IMR-90 (cell line): ENCODE results near the gene RBFOX2. TPM values are rescaled to one million over a fixed set of nuclear protein-coding genes. Genes with fewer than 3 reads are reported as not detected.
A peak's percentile ranks its signal among the peaks of the same experiment; 100 is the strongest.

Experiments used
- ATAC-seq: fragments of 200-7000 bp; cut with Tn5 transposase; 2 replicates; pipeline ENCODE4 v1.9.1; 2020; ENCODE audit warnings: low read depth, mild to moderate bottlenecking, moderate library complexity
- BruUV-seq: library from RNA; stranded (reverse); fragments of 400-500 nt; replicated peaks from 2 replicates; lab custom pipeline; 2021; lab: Mats Ljungman, UMichigan
- CTCF ChIA-PET: fragments of 300-600 bp; formaldehyde crosslinking; extraction: SDS; loops from one replicate; lab custom pipeline; 2021; ENCODE audit warnings: antibody characterized with exemption; lab: Yijun Ruan, JAX
- POLR2A ChIA-PET: fragments of 300-600 bp; sonication (Branson Sonifier 250); formaldehyde crosslinking; loops from one replicate; lab custom pipeline; 2022; ENCODE audit warnings: antibody characterized with exemption; ENCODE audit not compliant: unreplicated experiment; lab: Charles Lee
- DNase-seq: peaks from one replicate; pipeline ENCODE4 v3.0.0; 2013
- H2AFZ ChIP-seq: replicated peaks from 2 replicates; pipeline ENCODE3; 2013; ENCODE audit warnings: low read length, mild to moderate bottlenecking; ENCODE audit not compliant: poor library complexity
- H2AK5ac ChIP-seq: 2 replicates; pipeline ENCODE4 v1.6.1; 2013; ENCODE audit warnings: low read depth, low read length, inconsistent platforms
- H2AK9ac ChIP-seq: replicated peaks from 2 replicates; pipeline ENCODE3; 2013; ENCODE audit warnings: mild to moderate bottlenecking, low read depth, low read length, moderate library complexity; ENCODE audit not compliant: poor library complexity
- H2BK120ac ChIP-seq: 2 replicates; pipeline ENCODE4 v1.6.1; 2013; ENCODE audit warnings: low read depth, low read length, inconsistent platforms
- H2BK15ac ChIP-seq: 3 replicates; pipeline ENCODE4 v1.6.1; 2013; ENCODE audit warnings: low read depth, low read length, inconsistent platforms
- H2BK20ac ChIP-seq: 2 replicates; pipeline ENCODE4 v1.6.1; 2013; ENCODE audit warnings: low read depth, mild to moderate bottlenecking, inconsistent platforms, low read length, moderate library complexity
- H2BK5ac ChIP-seq: 2 replicates; pipeline ENCODE4 v1.6.1; 2013; ENCODE audit warnings: mild to moderate bottlenecking, low read depth, low read length, inconsistent platforms; ENCODE audit not compliant: poor library complexity, severe bottlenecking
- H3K14ac ChIP-seq: replicated peaks from 2 replicates; pipeline ENCODE4 v1.6.1; 2013; ENCODE audit warnings: low read depth, low read length, inconsistent platforms
- H3K18ac ChIP-seq: 2 replicates; pipeline ENCODE4 v1.6.1; 2013; ENCODE audit warnings: low read depth, low read length, control low read depth
- H3K23ac ChIP-seq: 2 replicates; pipeline ENCODE4 v1.6.1; 2013; ENCODE audit warnings: low read depth, low read length, inconsistent platforms
- H3K27ac ChIP-seq: 2 replicates; pipeline ENCODE4 v1.5.1; 2013; ENCODE audit warnings: mild to moderate bottlenecking, control low read depth, low read length; ENCODE audit not compliant: insufficient read depth
- H3K27me3 ChIP-seq: 2 replicates; pipeline ENCODE4 v1.6.1; 2013; ENCODE audit warnings: low read length; ENCODE audit not compliant: control insufficient read depth, insufficient read depth
- H3K36me3 ChIP-seq: 2 replicates; pipeline ENCODE4 v1.6.1; 2013; ENCODE audit warnings: low read length, mixed read lengths; ENCODE audit not compliant: control insufficient read depth, insufficient read depth
- H3K4ac ChIP-seq: 2 replicates; pipeline ENCODE4 v1.6.1; 2013; ENCODE audit warnings: low read depth, low read length, inconsistent platforms
- H3K4me1 ChIP-seq: 2 replicates; pipeline ENCODE4 v1.6.1; 2013; ENCODE audit warnings: low read length, mixed read lengths; ENCODE audit not compliant: control insufficient read depth, insufficient read depth
- H3K4me2 ChIP-seq: 2 replicates; pipeline ENCODE4 v1.6.1; 2013; ENCODE audit warnings: low read depth, mild to moderate bottlenecking, control low read depth, low read length, moderate library complexity
- H3K4me3 ChIP-seq: 2 replicates; pipeline ENCODE4 v1.5.1; 2013; ENCODE audit warnings: low read depth, mild to moderate bottlenecking, control low read depth, low read length, moderate library complexity; ENCODE audit not compliant: insufficient read depth
- H3K56ac ChIP-seq: 2 replicates; pipeline ENCODE4 v1.6.1; 2013; ENCODE audit warnings: low read length, inconsistent platforms; ENCODE audit not compliant: insufficient read depth; ENCODE audit errors: extremely low read depth
- H3K79me1 ChIP-seq, 2 experiments: 2 replicates each; pipeline ENCODE4 v1.6.1; 2013; ENCODE audit warnings: low read length in 2 of 2, inconsistent platforms in 1 of 2, low read depth in 1 of 2
- H3K9ac ChIP-seq: 2 replicates; pipeline ENCODE4 v1.6.1; 2013; ENCODE audit warnings: low read depth, low read length, control low read depth
- H3K9me1 ChIP-seq: 2 replicates; pipeline ENCODE4 v1.6.1; 2013; ENCODE audit warnings: low read length, inconsistent platforms; ENCODE audit not compliant: insufficient read depth
- H3K9me3 ChIP-seq: 2 replicates; pipeline ENCODE4 v1.6.1; 2013; ENCODE audit warnings: low read length; ENCODE audit not compliant: control insufficient read depth, insufficient read depth
- H4K20me1 ChIP-seq: 2 replicates; pipeline ENCODE4 v1.6.1; 2013; ENCODE audit warnings: low read length, inconsistent platforms; ENCODE audit not compliant: insufficient read depth
- H4K5ac ChIP-seq: 2 replicates; pipeline ENCODE4 v1.6.1; 2013; ENCODE audit warnings: mild to moderate bottlenecking, low read depth, low read length, control low read depth
- H4K8ac ChIP-seq, 2 experiments: 2 replicates each; pipeline ENCODE4 v1.6.1; 2013; ENCODE audit warnings: low read depth in 2 of 2, low read length in 2 of 2, control low read depth in 1 of 2, inconsistent platforms in 1 of 2
- H4K91ac ChIP-seq: 2 replicates; pipeline ENCODE4 v1.6.1; 2013; ENCODE audit warnings: low read depth, low read length, inconsistent platforms; ENCODE audit not compliant: insufficient read depth
- FOS ChIP-seq: fragments of 150-350 bp; IDR thresholded peaks from 2 replicates; pipeline ENCODE4 v1.6.1; 2016; ENCODE audit warnings: low read depth, low read length
- RAD21 ChIP-seq: IDR thresholded peaks from 2 replicates; pipeline ENCODE4 v1.6.1; 2012; ENCODE audit warnings: low read length, improper control_type of control experiment
- dilution Hi-C: fragments of 300-500 bp; cut with HindIII; formaldehyde crosslinking; loops from one replicate; pipeline ENCODE4 v1.14.3; 2018; ENCODE audit warnings: low sequenced_read_pairs; ENCODE audit not compliant: unreplicated experiment
- in situ Hi-C: fragments of 300-500 bp; cut with MboI; formaldehyde crosslinking; loops from 3 replicates; pipeline ENCODE4 v1.14.3; 2019; ENCODE audit warnings: low sequenced_read_pairs, inconsistent platforms, mixed read lengths
- intact Hi-C: fragments of 100-400 bp; cut with micrococcal nuclease; formaldehyde crosslinking; loops from 2 replicates; pipeline ENCODE4 v1.10.0; 2022
- polyA plus RNA-seq, 3 experiments: library from polyadenylated mRNA; depleted of rRNA; stranded (reverse); fragments of >200 nt; gene quantifications; 2 replicates each; pipeline ENCODE4 v1.2.3, GENCODE V29; 2012; ENCODE audit warnings: low replicate concordance in 1 of 3
- total RNA-seq: library from RNA; depleted of rRNA; stranded (reverse); fragments of >200 nt; gene quantifications from 2 replicates; pipeline ENCODE4 v1.2.3, GENCODE V29; 2012

The RBFOX2 gene
- total and polyA plus RNA-seq, 2 of the 4 experiments (the other 2 are of a cell fraction), result 146 to 178 TPM

DNA sequence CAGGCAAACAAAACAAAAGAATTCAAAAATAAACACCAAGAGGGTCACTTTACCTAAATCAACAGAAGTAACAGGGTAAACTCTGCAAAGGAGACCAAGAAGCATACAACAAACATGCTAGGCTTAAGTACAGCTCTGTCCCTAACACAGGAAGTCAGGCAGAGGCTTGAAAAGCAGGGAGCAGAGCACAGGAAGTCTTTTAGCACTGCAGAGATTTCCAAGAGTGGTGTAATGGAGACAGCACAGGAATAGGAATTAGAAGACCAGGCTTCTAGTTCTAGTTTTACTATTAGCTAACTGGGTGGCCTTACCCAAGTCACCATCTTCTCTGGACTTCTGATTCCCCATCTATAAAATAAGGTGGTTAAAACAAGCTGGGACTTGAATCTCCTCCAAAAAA is 1.9 kb downstream of the RBFOX2 start:
- H3K4me3 ChIP-seq, result peak overlapping the region; percentile 98
- peak overlapping the region; percentile 80 for H3K14ac ChIP-seq
- H3K27ac ChIP-seq, result no peak overlapping the region
- H3K79me1 ChIP-seq, result peaks cover 7 to 52% of the 10 kb centered on the region in 2 experiments; a peak in 3 of 4 replicates
- peaks cover 13% of the 10 kb centered on the region for H3K4me1 ChIP-seq
- peak overlapping the region; percentile 62 for H2BK5ac ChIP-seq
- peak overlapping the region; percentile 1; the same call in 1 of the 2 replicates for H3K18ac ChIP-seq
- no peak overlapping the region for H2AK5ac ChIP-seq
- H3K4me2 ChIP-seq, result peak overlapping the region; percentile 81
- H4K5ac ChIP-seq, result peak overlapping the region; percentile 42; the same call in 1 of the 2 replicates
- CTCF ChIA-PET, result interaction anchor here (0.8 to 1.5 kb wide), 6 partner anchors 9 to 340 kb away, joined by 3 to 6 read pairs (median 3); no protein-coding TSS in a partner anchor
- peak overlapping the region in 1 of 2 experiments; percentile 2; a peak in 1 of 4 replicates for H4K8ac ChIP-seq
- peak overlapping the region; percentile 82 for H3K23ac ChIP-seq
- in situ Hi-C loops (no loop called here), dilution Hi-C loops (no loop called here), intact Hi-C loops (loop anchor here (5.0 kb wide), 3 partner anchors 34 to 399 kb away; no protein-coding TSS in a partner anchor)
- no peak overlapping the region for H2AK9ac ChIP-seq
- H3K27me3 ChIP-seq, result no peaks in the 10 kb centered on the region
- no TSS peak for BruUV-seq
- H4K91ac ChIP-seq, result no peak overlapping the region
- no peaks in the 10 kb centered on the region for H3K9me3 ChIP-seq
- peak overlapping the region; percentile 100 for H3K9ac ChIP-seq
- TF ChIP-seq FOS, result no peak
- TF ChIP-seq RAD21, result peak; percentile 22; the same call in 1 of the 2 replicates
- H2BK120ac ChIP-seq, result peak overlapping the region; percentile 9; the same call in 1 of the 2 replicates
- H3K56ac ChIP-seq, result 0 out of 2 replicates have a peak overlapping the region, but pooled peaks have one; percentile 24
- peaks cover 2% of the 10 kb centered on the region; the same call in 1 of the 2 replicates for H3K36me3 ChIP-seq
- peaks cover 37% of the 10 kb centered on the region for H4K20me1 ChIP-seq
- POLR2A ChIA-PET, result no interaction called here
- DNase-seq (peak; percentile 60), ATAC-seq (no peak)
- H2BK20ac ChIP-seq, result no peak overlapping the region
- H3K9me1 ChIP-seq, result peaks cover 13% of the 10 kb centered on the region; the same call in 1 of the 2 replicates
- H3K4ac ChIP-seq, result peak overlapping the region; percentile 26; the same call in 1 of the 2 replicates
- no peak overlapping the region for H2AFZ ChIP-seq
- H2BK15ac ChIP-seq, result no peak overlapping the region
